Endodermal cell (in vitro differentiated cells): ENCODE results near the gene ZNF490. TPM values are rescaled to one million over a fixed set of nuclear protein-coding genes. Genes with fewer than 3 reads are reported as not detected.

ENCODE experiments used
- DNase-seq: peaks from one replicate; pipeline ENCODE4 v3.0.0-alpha.2; 2017
- H3K27ac ChIP-seq: 2 replicates; pipeline ENCODE4 v1.5.1; 2013; ENCODE audit warnings: mild to moderate bottlenecking, low read depth, low read length, moderate library complexity
- H3K27me3 ChIP-seq: 2 replicates; pipeline ENCODE4 v1.6.1; 2013; ENCODE audit warnings: mild to moderate bottlenecking, low read length, moderate library complexity; ENCODE audit not compliant: insufficient read depth, control insufficient read depth, poor library complexity, severe bottlenecking
- H3K36me3 ChIP-seq: 2 replicates; pipeline ENCODE4 v1.7.0; 2013; ENCODE audit warnings: mild to moderate bottlenecking, low read length, moderate library complexity; ENCODE audit not compliant: control insufficient read depth, insufficient read depth
- H3K4me1 ChIP-seq: one replicate; pipeline ENCODE4 v1.7.0; 2013; ENCODE audit warnings: low read length; ENCODE audit not compliant: control insufficient read depth, insufficient read depth
- H3K4me3 ChIP-seq: 2 replicates; pipeline ENCODE4 v1.5.1; 2013; ENCODE audit warnings: mild to moderate bottlenecking, low read length, moderate library complexity
- H3K9ac ChIP-seq: 2 replicates; pipeline ENCODE4 v1.6.1; 2013; ENCODE audit warnings: mild to moderate bottlenecking, low read length, moderate library complexity; ENCODE audit not compliant: poor library complexity, severe bottlenecking; ENCODE audit errors: extremely low read depth
- H3K9me3 ChIP-seq: 2 replicates; pipeline ENCODE4 v1.6.1; 2013; ENCODE audit warnings: mild to moderate bottlenecking, low read length, moderate library complexity; ENCODE audit not compliant: control insufficient read depth
- H3K27ac Mint-ChIP-seq: 2 replicates; pipeline ENCODE4 v1.8.0; 2020; ENCODE audit warnings: mixed read lengths
- H3K27me3 Mint-ChIP-seq: 2 replicates; pipeline ENCODE4 v1.8.0; 2021; ENCODE audit warnings: mild to moderate bottlenecking, mixed read lengths; ENCODE audit not compliant: insufficient read depth
- H3K36me3 Mint-ChIP-seq: 2 replicates; pipeline ENCODE4 v1.8.0; 2020; ENCODE audit warnings: low read depth, mixed read lengths
- H3K4me1 Mint-ChIP-seq: 2 replicates; pipeline ENCODE4 v1.8.0; 2020; ENCODE audit warnings: mixed read lengths
- H3K4me3 Mint-ChIP-seq: 2 replicates; pipeline ENCODE4 v1.8.0; 2020; ENCODE audit warnings: mild to moderate bottlenecking, moderate library complexity, mixed read lengths
- H3K9me3 Mint-ChIP-seq: 2 replicates; pipeline ENCODE4 v1.8.0; 2020; ENCODE audit warnings: mild to moderate bottlenecking, mixed read lengths
- CTCF ChIP-seq: fragments of 200-600 bp; sonication (generic); conservative IDR thresholded peaks from 2 replicates; pipeline ENCODE4 v1.5.0; 2021; ENCODE audit warnings: antibody characterized with exemption, mild to moderate bottlenecking
- WGBS, 2 experiments: methylation state at CpG; one replicate each; pipeline versions ENCODE4 v1.1.5 to v1.1.7; 2013; ENCODE audit warnings: missing lambda C conversion rate in 2 of 2, mixed read lengths in 1 of 2; ENCODE audit not compliant: insufficient coverage in 1 of 2, insufficient read length in 1 of 2; 5-methylcytosine and 5-hydroxymethylcytosine counted together
- total RNA-seq, 2 donors: library from RNA; stranded (reverse); fragmentation: NEBNext Ultra II Directional in 1 of 2; extraction: Animal tissue kit (Norgen Biotek cat#: 25700) in 1 of 2; gene quantifications; 2 replicates in 1 of 2; 3 replicates in 1 of 2; pipeline ENCODE4 v1.2.1, GENCODE V29; 2021

The ZNF490 gene
- total RNA-seq, 2 donors from 2014 or later = 10.6 to 11.2 TPM

- 26 to 27% methylated on average over 23 to 39 of the region's 39 CpGs for whole genome bisulfite sequencing, 2 experiments
Observed at GRCh38 chr19:12639901-12640613, 29.4 kb upstream of the ZNF490 start.

GRCh38 chr19:12638611-12639182 is 28.1 kb upstream of the ZNF490 start:
- 95 to 96% methylated on average over 16 to 21 of the region's 22 CpGs for WGBS, 2 experiments
- H3K27ac Mint-ChIP-seq = no peak overlapping the region

More at GRCh38 chr19:12639901-12640613, 29.4 kb upstream of the ZNF490 start:
- peak; percentile 92 for TF ChIP-seq CTCF
- H3K4me1 ChIP-seq = no peaks in the 10 kb centered on the region
- no peaks in the 10 kb centered on the region for H3K36me3 ChIP-seq
- H3K4me3 ChIP-seq = no peak overlapping the region
- H3K27ac ChIP-seq = no peak overlapping the region
- Mint-ChIP-seq H3K4me1 (no peaks in the 10 kb centered on the region), H3K36me3 (peaks cover 6% of the 10 kb centered on the region), H3K4me3 (peak overlapping the region; percentile 42), H3K27me3 (peaks cover 10% of the 10 kb centered on the region), H3K27ac (peak overlapping the region; percentile 78), H3K9me3 (peaks cover 11% of the 10 kb centered on the region)
- H3K9me3 ChIP-seq = no peaks in the 10 kb centered on the region
- DNase-seq = peak; percentile 95
- H3K27me3 ChIP-seq = no peaks in the 10 kb centered on the region
- H3K9ac ChIP-seq = no peak overlapping the region

GRCh38 chr19:12636631-12637030 is 26.0 kb upstream of the ZNF490 start:
- H3K4me1 ChIP-seq = no peaks in the 10 kb centered on the region
- TF ChIP-seq CTCF = no peak
- H3K27me3 ChIP-seq = no peaks in the 10 kb centered on the region
- peaks cover 2% of the 10 kb centered on the region for H3K9me3 ChIP-seq
- Mint-ChIP-seq H3K4me1 (no peaks in the 10 kb centered on the region), H3K27me3 (peaks cover 10% of the 10 kb centered on the region), H3K36me3 (peaks cover 10% of the 10 kb centered on the region), H3K4me3 (no peak overlapping the region), H3K9me3 (peaks cover 16% of the 10 kb centered on the region), H3K27ac (no peak overlapping the region)
- DNase-seq = no peak
- no peaks in the 10 kb centered on the region for H3K36me3 ChIP-seq
- no peak overlapping the region for H3K4me3 ChIP-seq
- H3K9ac ChIP-seq = no peak overlapping the region
- 83 to 92% methylated on average over 10 to 13 of the region's 13 CpGs for WGBS, 2 experiments
- no peak overlapping the region for H3K27ac ChIP-seq

More at GRCh38 chr19:12638611-12639182, 28.1 kb upstream of the ZNF490 start:
- DNase-seq = no peak
- Mint-ChIP-seq H3K9me3 (peaks cover 11% of the 10 kb centered on the region), H3K4me3 (no peak overlapping the region), H3K27me3 (peaks cover 10% of the 10 kb centered on the region), H3K4me1 (no peaks in the 10 kb centered on the region), H3K36me3 (peaks cover 4% of the 10 kb centered on the region)
- Histone ChIP-seq H3K27me3 (no peaks in the 10 kb centered on the region), H3K9ac (no peak overlapping the region), H3K4me1 (no peaks in the 10 kb centered on the region), H3K9me3 (no peaks in the 10 kb centered on the region), H3K36me3 (no peaks in the 10 kb centered on the region), H3K4me3 (no peak overlapping the region), H3K27ac (no peak overlapping the region)
- TF ChIP-seq CTCF = no peak
